Measurements from ENCODE around the gene ZDHHC8.

DNA sequence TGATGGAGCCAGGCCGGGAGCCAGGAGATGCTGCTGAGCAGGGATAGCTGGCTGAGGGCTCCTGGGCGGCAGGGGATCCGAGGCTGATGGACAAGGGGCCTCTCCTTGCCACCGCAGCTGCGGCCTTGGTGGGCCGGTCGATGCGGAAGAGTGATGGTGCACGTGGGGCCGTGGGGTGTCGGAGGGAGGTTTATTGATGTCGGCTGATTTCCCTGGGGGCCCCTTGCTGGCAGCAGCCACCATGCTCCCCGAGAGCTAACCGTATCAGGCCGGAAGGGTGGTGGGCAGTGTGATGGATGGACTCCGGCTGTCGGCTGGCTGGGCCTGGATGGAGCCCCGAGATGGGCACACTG is 50.3 kb downstream of the ZDHHC8 start:
- TF ChIP-seq, protein P1, sequence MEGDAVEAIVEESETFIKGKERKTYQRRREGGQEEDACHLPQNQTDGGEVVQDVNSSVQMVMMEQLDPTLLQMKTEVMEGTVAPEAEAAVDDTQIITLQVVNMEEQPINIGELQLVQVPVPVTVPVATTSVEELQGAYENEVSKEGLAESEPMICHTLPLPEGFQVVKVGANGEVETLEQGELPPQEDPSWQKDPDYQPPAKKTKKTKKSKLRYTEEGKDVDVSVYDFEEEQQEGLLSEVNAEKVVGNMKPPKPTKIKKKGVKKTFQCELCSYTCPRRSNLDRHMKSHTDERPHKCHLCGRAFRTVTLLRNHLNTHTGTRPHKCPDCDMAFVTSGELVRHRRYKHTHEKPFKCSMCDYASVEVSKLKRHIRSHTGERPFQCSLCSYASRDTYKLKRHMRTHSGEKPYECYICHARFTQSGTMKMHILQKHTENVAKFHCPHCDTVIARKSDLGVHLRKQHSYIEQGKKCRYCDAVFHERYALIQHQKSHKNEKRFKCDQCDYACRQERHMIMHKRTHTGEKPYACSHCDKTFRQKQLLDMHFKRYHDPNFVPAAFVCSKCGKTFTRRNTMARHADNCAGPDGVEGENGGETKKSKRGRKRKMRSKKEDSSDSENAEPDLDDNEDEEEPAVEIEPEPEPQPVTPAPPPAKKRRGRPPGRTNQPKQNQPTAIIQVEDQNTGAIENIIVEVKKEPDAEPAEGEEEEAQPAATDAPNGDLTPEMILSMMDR (IDR thresholded peaks at IDR 0.05): no peak
- no peak for TF ChIP-seq POLR2A (IDR thresholded peaks at IDR 0.05)

Measured in right lobe of liver (tissue), 4 donors.